Skeletal muscle satellite cell (primary cell): ENCODE measurements around the gene DPH3.

Experiments
- H3K27me3 ChIP-seq: 2 replicates; pipeline ENCODE4 v1.7.0; 2013; ENCODE audit warnings: low read length; ENCODE audit not compliant: control insufficient read depth, insufficient read depth
- H3K36me3 ChIP-seq: 2 replicates; pipeline ENCODE4 v1.7.0; 2013; ENCODE audit warnings: mild to moderate bottlenecking, control low read depth, low read length; ENCODE audit not compliant: insufficient read depth
- H3K4me1 ChIP-seq: 2 replicates; pipeline ENCODE4 v1.7.0; 2013; ENCODE audit warnings: low read length; ENCODE audit not compliant: control insufficient read depth, insufficient read depth
- H3K4me2 ChIP-seq: 2 replicates; pipeline ENCODE4 v1.7.0; 2013; ENCODE audit warnings: mild to moderate bottlenecking, low read length
- H3K4me3 ChIP-seq: 2 replicates; pipeline ENCODE4 v1.7.0; 2013; ENCODE audit warnings: low read length
- H3K9ac ChIP-seq: 2 replicates; pipeline ENCODE4 v1.7.0; 2013; ENCODE audit warnings: mild to moderate bottlenecking, low read depth, low read length, moderate library complexity
- H3K9me3 ChIP-seq: replicated peaks from 2 replicates; pipeline ENCODE4 v1.7.0; 2013; ENCODE audit warnings: mild to moderate bottlenecking, control low read depth, low read length

DPH3 gene

GRCh38 chr3:16240229-16241023, 24.3 kb downstream of the DPH3 start:
- no peaks in the 10 kb centered on the region for H3K9me3 ChIP-seq
- no peaks in the 10 kb centered on the region for H3K36me3 ChIP-seq

DNA sequence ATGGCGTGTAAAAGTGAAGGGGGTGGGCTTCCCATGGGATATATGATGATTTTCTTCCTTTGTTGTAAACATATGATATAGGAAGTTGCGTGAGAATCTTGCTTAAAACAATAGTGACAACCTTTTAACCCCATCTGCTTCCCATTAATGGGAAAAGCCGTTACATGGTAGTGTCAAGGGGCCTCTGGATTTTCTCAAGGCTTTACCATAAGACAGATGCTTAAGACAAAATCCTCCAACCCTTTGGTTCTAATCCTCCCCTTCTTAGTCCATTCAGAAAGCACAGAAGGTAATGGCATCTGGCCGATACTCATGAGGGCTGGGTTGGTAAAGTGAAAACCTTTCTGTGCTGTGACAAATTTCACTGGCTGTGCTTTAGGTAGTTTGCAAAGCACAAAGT, 25.0 kb downstream of the DPH3 start:
- Histone ChIP-seq H3K27me3 (no peaks in the 10 kb centered on the region), H3K36me3 (no peaks in the 10 kb centered on the region), H3K9ac (no peak overlapping the region), H3K4me2 (no peak overlapping the region), H3K9me3 (no peaks in the 10 kb centered on the region), H3K4me3 (no peak overlapping the region), H3K4me1 (peaks cover 31% of the 10 kb centered on the region)

More at GRCh38 chr3:16240229-16241023, 24.3 kb downstream of the DPH3 start:
- H3K4me2 ChIP-seq: no peak overlapping the region
- H3K4me3 ChIP-seq: no peak overlapping the region
- H3K27me3 ChIP-seq: no peaks in the 10 kb centered on the region
- peaks cover 31% of the 10 kb centered on the region for H3K4me1 ChIP-seq
- no peak overlapping the region for H3K9ac ChIP-seq

DNA sequence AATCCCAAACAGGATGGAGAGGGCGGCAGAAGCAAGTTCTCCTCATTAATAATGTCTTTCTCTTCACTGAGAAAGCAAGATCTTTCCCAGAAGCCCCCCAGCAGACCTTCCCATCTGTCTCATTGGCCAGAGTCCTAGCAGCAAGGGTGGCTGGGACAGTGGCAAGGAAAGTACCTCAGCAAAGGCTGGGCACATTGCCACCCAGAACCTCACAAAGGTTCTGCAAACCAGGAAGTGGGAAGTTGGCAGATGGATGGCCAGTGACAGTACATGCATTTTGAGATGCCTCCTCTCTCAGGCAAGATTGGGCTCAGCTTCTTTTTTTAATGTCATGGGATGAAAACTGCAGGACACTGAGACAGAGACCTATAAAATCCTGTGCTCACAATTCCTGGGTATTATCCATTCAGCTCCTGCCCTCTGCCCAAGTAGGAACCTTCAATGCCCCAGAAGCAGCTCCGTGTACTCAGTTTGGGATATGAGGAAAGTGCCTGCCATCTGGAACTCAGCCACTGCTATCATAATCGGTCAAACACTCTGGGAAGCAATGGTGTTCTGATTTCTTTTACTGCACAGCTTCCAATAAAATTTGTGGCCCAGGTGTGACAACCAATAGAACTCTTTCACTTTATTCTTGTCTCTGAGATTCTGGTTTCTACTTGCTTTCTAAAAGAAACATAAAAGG, 25.5 kb downstream of the DPH3 start:
- no peak overlapping the region for H3K4me3 ChIP-seq
- no peaks in the 10 kb centered on the region for H3K36me3 ChIP-seq

DNA sequence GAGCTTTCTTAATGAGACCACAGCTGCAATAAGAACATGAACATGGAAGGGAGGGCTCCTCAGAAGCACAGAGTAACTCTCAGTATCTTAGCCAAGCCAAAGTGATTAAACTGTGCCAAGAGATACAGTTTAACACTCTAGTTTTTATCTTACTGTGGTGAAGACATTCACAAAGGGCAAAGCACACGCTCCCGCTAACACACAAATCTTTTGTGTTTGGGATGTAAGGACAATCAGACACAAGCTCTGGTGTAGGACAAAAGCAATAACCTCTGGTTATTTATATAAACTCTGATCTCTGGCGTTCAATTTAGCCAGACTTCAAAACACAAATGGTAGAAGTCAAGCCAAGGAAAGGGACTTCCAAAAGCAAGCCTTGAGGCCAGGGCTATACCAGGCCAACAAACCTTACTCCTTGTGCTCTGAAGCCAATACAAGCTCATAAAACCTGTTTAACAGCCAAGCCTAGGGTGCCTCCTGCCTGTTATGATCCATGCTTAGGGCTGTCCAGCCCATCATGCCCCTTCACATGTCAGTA, 27.8 kb downstream of the DPH3 start:
- Histone ChIP-seq H3K9ac (no peak overlapping the region), H3K27me3 (no peaks in the 10 kb centered on the region), H3K36me3 (no peaks in the 10 kb centered on the region), H3K4me1 (peaks cover 21% of the 10 kb centered on the region), H3K4me3 (no peak overlapping the region), H3K4me2 (no peak overlapping the region), H3K9me3 (no peaks in the 10 kb centered on the region)

More for the DNA sequence above, 25.5 kb downstream of the DPH3 start:
- Histone ChIP-seq H3K4me1 (peaks cover 26% of the 10 kb centered on the region), H3K9me3 (no peaks in the 10 kb centered on the region), H3K27me3 (no peaks in the 10 kb centered on the region), H3K4me2 (no peak overlapping the region), H3K9ac (no peak overlapping the region)

DNA sequence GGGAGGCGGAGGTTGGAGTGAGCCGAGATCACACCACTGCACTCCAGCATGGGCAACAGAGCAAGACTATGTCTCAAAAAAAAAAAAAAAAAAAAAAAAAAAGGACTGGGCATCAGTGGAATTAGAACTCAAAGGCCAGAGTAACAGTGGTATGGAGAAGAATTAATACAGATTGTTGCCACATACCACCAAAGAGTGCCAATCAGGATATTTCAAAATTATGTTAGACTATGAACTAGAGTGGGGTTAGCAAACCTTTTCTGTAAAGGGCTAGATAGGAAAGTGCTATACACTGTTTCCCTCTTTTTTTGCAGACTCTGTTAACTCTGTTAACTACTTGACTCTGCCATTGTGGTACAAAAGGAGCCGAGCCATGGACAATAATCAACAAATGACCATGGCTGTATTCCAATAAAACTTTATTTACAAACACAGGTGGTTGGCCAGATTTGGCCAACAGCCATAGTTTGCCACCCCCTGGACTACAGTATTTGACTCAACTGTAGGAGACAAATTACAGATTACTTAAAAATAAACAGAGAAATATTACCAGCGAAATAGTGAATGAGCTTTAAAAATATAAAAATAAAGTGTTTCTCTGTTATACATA, 28.6 kb downstream of the DPH3 start:
- Histone ChIP-seq H3K9ac (no peak overlapping the region), H3K9me3 (no peaks in the 10 kb centered on the region), H3K4me3 (no peak overlapping the region), H3K4me1 (peaks cover 21% of the 10 kb centered on the region), H3K36me3 (no peaks in the 10 kb centered on the region), H3K4me2 (no peak overlapping the region), H3K27me3 (no peaks in the 10 kb centered on the region)

- no peak overlapping the region for H3K4me3 ChIP-seq
- no peaks in the 10 kb centered on the region for H3K27me3 ChIP-seq
- no peak overlapping the region for H3K9ac ChIP-seq
- H3K9me3 ChIP-seq: no peaks in the 10 kb centered on the region
- H3K36me3 ChIP-seq: no peaks in the 10 kb centered on the region
- H3K4me1 ChIP-seq: peaks cover 3% of the 10 kb centered on the region
- no peak overlapping the region for H3K4me2 ChIP-seq
Measured at GRCh38 chr3:16234281-16234680, 30.5 kb downstream of the DPH3 start.

GRCh38 chr3:16233806-16234205, 30.9 kb downstream of the DPH3 start:
- no peak overlapping the region for H3K4me3 ChIP-seq
- no peaks in the 10 kb centered on the region for H3K27me3 ChIP-seq
- H3K4me2 ChIP-seq: no peak overlapping the region
- no peak overlapping the region for H3K9ac ChIP-seq
- H3K4me1 ChIP-seq: no peaks in the 10 kb centered on the region
- no peaks in the 10 kb centered on the region for H3K9me3 ChIP-seq
- H3K36me3 ChIP-seq: no peaks in the 10 kb centered on the region

DNA sequence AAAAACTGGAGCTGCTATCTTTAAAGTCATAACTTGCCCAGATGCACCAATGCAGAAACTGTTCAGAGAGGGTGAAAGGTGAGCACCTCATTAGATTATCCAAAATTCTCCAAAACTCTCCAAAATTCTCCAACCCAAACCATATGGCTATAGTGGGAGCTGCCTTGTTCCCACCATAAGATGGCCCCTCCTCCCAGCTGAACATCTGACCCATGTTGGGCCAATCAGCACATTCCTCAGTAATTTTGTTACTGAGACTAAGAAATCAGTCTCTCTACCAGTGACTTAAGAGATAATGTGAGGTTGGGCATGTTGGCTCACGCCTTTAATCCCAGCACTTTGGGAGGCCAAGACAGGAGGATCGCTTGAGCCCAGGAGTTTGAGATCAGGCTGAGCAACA, 32.8 kb downstream of the DPH3 start:
- Histone ChIP-seq H3K9me3 (no peaks in the 10 kb centered on the region), H3K9ac (no peak overlapping the region), H3K27me3 (peaks cover 7% of the 10 kb centered on the region), H3K4me3 (no peak overlapping the region), H3K36me3 (no peaks in the 10 kb centered on the region), H3K4me2 (no peak overlapping the region), H3K4me1 (no peaks in the 10 kb centered on the region)

GRCh38 chr3:16229681-16230080, 35.1 kb downstream of the DPH3 start:
- Histone ChIP-seq H3K27me3 (peaks cover 11% of the 10 kb centered on the region), H3K36me3 (no peaks in the 10 kb centered on the region), H3K4me2 (no peak overlapping the region), H3K4me3 (no peak overlapping the region), H3K4me1 (no peaks in the 10 kb centered on the region), H3K9me3 (no peaks in the 10 kb centered on the region), H3K9ac (no peak overlapping the region)

GRCh38 chr3:16227566-16227965, 37.2 kb downstream of the DPH3 start:
- Histone ChIP-seq H3K36me3 (no peaks in the 10 kb centered on the region), H3K9me3 (no peaks in the 10 kb centered on the region), H3K27me3 (peaks cover 11% of the 10 kb centered on the region), H3K9ac (no peak overlapping the region), H3K4me2 (no peak overlapping the region), H3K4me1 (no peaks in the 10 kb centered on the region), H3K4me3 (no peak overlapping the region)

DNA sequence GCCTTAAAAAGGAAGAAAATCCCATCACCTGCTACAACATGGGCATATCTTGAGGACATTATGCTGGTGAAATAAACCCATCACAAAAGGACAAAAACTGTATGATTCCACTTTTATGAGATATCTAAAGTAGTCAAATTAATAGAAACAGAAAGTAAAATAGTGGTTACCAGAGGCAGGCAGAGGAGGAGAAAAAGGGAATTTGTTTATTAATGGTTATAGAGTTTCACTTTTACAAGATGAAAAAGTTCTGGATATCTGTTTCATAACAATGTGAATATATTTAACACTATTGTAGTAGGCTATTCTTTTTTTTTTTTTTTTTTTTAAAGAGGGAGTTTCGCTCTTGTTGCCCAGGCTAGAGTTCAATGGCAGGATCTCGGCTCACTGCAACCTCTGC, 40.4 kb downstream of the DPH3 start:
- H3K4me3 ChIP-seq: no peak overlapping the region
- H3K9me3 ChIP-seq: no peaks in the 10 kb centered on the region
- no peak overlapping the region for H3K4me2 ChIP-seq
- H3K4me1 ChIP-seq: no peaks in the 10 kb centered on the region
- peaks cover 11% of the 10 kb centered on the region for H3K27me3 ChIP-seq
- H3K36me3 ChIP-seq: no peaks in the 10 kb centered on the region
- H3K9ac ChIP-seq: no peak overlapping the region
